GM18505 (cell line): ENCODE data around the gene RAB8A.

Experiments used
- ATAC-seq: cut with Tn5 transposase; IDR thresholded peaks from one replicate; pipeline ENCODE4 v1.9.1; 2021; ENCODE audit not compliant: unreplicated experiment
- POLR2A ChIP-seq: IDR thresholded peaks from 4 replicates; pipeline ENCODE4 v1.6.1; 2011; ENCODE audit warnings: borderline replicate concordance; ENCODE audit not compliant: insufficient read depth, insufficient read length; ENCODE audit errors: extremely low read depth

RAB8A gene

DNA sequence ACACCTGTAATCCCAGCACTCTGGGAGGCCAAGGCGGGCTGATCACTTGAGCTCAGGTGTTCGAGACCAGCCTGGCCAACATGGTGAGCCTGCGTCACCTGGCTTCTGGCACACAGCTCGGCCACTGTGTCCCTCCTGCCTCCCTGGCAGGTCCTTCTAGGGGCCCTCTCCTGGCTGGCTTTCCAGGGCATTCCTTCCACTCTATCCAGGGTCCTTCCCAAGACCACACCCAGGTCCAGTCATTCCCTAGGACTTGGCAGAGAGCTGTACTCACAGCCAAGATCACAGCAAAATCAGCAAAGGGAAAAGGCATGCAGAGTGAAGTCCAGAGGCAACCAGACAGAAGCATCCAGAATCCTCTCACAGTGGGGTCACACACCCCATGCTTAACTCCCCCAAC is 22.1 kb downstream of the RAB8A start:
- no peak for TF ChIP-seq POLR2A
- no peak for ATAC-seq

DNA sequence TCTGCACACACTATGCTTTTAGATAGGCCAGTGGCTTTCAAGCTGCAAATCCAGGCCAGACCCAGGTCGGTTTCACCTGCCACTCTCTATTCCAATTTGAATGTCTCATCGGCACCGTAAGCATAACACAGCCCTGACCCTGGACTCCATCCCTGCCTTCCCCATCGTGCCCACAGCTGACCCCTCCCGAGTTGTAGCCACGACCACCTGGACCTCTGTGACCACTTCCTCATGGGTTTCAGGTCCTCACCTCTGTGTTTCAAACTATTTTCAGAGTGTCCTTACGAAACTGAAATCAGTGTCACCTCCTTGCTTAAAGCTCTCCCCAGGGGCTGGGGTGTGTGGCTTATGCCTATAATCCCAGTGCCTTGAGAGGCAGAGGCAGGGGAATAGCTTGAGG is 22.8 kb downstream of the RAB8A start:
- no peak for ATAC-seq
- no peak for TF ChIP-seq POLR2A

DNA sequence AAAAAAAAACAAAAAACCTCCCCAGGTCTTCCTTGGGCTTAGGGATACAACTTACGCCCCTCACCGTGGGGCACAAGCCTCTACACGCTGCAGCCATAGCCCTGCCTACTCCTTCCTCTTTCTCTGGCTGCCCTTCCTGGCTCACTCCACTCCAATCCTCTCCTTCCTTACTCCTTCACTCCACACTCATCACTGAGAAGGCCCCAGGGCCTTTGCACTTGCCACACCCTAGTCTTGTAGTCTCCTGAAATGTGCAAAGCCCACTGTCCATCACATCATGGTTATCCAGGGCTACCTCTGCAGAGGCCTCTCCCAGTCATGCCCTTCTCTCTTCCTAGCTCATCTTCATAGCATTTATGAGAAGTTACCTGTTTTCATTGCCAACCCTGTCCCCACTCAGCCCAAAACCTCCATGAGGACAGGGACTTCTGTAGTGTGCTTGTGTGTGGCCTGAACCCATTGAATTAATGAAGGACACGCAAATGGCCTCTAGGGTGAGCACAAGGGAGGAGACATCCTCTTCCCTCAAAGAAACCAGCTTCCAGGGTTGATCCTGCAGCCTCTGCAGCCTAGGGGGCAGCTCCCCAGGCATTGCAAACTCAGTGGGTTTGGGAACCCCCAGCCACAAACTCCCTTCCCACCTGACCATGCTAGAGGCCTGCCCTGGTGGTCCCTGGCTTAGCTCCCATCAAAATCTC is 23.9 kb downstream of the RAB8A start:
- no peak for ATAC-seq
- TF ChIP-seq POLR2A = no peak

DNA sequence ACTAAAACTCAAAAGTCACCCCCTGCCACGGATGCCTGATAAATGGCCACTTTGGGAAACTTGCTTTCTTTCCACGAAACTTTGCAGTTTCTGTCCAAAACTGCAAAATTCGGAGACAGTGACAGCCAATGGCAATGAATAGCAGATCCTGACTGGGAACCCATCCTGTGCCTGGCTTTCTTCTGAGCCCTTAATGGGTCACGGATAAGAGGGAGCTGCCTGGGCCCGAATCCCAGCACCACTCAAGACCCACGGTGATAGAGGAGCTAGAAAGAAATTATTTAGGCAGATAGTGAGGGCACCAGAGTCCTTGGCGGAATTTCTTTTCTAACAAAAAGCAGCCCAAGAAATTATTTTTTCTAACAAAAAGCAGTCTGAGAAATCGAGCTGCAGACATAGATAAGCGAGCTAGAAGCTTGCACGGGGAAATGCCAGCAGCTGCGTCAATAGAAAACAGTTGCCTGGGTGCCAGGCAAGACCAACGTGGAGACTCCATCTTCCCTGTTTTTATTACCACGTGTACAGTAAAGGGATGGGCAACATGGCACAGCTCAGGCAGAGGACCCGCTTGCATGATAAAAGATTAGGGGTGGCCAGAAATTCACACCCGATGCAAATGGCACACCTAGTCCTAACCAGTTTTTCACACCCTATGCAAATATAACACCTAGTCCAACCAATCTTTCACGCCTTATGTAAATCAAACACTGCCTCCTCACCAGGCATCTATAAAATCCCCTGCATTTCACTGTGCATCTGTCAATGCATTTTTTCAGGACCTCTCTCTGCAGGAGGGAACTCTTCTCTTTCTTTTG is 24.7 kb downstream of the RAB8A start:
- no peak for TF ChIP-seq POLR2A
- ATAC-seq = no peak

DNA sequence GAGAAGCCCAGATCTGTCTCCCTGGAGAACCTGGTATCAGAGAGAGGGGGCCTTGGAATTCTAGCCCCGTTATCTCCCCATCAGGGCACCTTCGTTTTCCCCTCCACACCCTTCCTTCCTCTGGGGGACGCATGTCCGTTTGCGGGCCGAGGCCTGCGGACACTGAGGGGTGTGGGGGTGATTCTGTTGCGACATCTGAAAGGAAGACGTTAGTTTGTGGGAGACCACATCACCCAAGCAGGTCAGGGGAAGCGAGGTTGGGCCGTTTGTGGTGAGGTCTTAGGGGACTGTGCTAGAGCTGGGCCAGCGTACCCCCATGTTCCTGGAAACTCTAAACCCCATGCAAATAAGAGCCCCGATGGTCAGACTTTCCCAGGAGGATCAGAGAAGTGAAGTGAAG is 28.1 kb downstream of the RAB8A start:
- no peak for ATAC-seq
- no peak for TF ChIP-seq POLR2A

DNA sequence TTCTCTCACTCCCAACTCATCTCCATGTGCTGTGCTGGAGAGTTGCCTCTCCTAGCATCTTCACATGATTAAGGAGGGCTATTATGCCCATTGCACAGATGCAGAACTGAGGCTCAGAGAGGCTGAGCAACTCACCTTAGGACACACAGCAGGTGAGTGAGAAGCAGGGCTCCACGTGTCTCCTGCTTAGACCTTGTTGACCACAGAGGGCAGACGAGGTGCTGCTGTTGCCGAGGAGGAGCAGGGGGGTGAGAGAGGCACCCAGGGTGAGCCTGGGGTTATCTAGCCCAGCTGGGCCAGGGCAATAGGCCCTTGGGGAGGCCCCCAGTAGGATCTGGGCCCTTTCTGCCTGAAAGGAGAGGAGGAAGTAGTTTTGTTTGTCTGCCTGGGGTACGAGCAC is 29.4 kb downstream of the RAB8A start:
- ATAC-seq = no peak
- TF ChIP-seq POLR2A = peak; percentile 14

DNA sequence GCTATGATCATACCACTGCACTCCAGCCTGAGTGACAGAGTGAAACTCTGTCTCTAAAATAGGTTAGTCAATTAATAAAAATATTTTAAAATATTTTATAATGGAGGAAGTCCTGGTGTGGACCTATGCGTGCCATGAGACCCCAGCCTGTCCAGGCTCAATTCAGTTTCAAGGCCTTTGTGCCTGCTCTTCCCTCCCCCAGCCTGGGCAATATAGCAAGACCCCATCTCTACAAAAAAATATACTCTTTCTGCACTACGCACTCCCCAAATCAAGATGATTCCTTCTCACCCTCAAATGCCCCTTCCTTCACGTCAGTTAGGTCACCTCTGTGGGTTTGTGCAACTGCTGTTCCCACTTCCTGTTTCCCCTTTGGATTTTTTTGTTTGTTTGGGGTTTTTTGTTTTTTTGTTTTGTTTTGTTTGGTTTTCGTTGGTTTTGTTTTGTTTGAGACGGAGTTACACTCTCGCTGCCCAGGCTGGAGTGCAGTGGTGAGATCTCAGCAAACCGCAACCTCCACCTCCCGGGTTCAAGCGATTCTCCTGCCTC is 30.4 kb downstream of the RAB8A start:
- ATAC-seq = no peak
- no peak for TF ChIP-seq POLR2A

DNA sequence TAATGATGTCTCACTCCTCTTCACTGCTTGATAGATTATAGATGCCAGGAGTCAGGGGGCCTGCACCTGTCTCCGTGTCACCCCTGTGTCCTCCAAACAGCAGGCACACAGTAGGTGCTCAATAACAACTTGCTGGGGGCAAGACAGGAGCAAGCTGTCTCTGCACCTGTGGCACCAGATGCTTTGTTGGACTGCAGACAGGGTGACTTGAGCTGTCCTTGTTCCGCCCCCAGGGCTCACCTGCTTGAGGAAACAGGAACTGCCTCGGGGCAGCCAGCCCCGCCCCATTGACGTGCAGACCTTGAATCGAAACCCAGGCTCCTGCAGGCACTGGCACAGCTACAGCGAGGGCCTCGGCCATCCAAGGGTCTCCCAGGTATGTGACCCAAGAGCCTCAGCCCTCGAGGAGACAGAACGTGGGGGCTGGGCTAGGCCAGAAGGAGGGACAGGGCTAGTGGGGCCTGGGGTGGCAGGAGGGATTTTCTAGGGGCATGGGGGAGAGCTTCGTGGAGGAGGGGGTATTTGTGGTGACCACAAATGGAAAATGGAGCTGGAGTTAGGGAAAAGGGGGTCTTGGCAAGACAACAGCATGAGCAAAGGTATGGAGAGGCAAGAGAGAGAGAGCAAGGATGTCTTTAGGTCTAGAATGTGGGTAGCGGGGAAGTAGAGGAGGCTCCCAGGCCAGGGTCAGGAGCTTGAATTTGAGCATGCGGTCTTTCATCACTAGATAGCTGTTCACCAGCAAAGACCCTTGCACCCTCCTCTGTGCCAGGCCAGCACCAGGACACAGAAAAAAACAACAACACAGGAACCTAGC is 31.9 kb downstream of the RAB8A start, which contains the start of gene HSH2D:
Gene HSH2D, plus strand, starts transcription at position 287 of the 817 bp plus-strand sequence. CDS start 5,066 bp downstream, outside the sequence.
- peak; percentile 90 for TF ChIP-seq POLR2A
- peak; percentile 64 for ATAC-seq

DNA sequence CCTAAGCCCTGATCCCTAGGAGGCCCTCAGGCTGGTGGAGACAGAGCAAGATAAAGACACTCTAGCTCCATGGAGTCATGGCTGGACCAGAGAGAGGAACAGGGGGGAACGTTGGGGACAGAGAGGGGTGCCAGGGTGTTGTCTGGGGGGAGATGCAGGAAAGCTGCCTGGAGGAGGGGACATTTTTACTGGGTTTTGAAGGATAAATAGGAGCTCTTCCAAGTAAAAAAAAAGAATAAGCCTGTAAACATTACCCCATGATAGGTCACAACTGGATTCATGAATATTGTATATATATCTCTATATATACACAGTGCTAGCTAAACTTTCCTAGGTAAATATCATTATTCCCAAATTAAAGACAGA is 32.5 kb downstream of the RAB8A start:
- no peak for ATAC-seq
- TF ChIP-seq POLR2A = no peak

DNA sequence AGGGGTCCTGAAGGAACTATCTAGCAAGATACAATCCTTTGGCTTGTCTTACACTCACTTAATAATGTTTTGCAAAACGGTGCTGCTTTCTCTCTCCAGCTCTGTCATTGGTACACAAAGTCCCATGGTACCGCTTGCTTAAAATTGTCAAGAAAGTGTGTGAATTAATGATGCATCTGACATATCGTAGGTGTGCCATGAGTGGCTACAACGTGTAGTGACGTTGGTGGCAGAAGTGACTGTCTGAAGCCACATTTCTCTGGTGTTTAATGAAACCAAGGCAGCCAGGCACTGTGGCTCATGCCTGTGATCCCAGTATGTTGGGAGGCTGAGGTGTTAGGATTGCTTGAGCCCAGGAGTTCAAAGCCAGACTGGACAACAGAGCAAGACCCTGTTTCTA is 34.4 kb downstream of the RAB8A start:
- no peak for TF ChIP-seq POLR2A
- no peak for ATAC-seq

DNA sequence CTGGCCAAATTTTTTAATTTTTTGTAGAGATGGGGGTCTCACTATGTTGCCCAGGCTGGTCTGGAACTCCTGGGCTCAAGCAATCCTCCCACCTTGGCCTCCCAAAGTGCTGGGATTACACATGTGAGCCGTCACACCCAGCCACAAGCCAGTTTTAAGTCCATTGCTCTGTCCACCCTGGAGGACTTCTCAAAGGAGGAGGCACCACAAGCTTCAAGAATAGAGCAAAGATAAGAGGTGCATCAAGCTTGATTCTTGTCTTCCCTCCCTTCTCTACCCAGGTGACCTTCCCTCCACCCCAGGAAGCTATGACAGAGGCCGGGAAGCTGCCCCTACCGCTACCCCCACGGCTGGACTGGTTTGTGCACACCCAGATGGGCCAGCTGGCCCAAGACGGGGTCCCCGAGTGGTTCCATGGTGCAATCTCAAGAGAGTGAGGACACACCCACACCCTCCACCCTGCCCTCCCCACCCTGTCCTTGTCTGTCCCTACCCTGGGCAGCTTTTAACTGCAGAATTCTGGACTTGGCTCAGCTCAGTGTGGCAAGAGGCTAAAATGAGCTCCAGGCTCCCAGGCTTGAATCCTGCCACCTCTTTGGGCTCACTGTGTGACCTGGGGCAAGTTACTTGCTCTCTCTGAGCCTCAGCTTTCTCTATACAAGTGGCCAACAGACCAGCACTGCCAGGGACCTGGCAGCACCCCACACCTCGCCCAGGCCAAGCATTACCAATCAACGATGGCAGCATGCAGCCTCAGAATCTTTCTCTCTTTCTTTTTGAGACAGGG is 36.9 kb downstream of the RAB8A start:
- ATAC-seq = no peak
- TF ChIP-seq POLR2A = no peak

DNA sequence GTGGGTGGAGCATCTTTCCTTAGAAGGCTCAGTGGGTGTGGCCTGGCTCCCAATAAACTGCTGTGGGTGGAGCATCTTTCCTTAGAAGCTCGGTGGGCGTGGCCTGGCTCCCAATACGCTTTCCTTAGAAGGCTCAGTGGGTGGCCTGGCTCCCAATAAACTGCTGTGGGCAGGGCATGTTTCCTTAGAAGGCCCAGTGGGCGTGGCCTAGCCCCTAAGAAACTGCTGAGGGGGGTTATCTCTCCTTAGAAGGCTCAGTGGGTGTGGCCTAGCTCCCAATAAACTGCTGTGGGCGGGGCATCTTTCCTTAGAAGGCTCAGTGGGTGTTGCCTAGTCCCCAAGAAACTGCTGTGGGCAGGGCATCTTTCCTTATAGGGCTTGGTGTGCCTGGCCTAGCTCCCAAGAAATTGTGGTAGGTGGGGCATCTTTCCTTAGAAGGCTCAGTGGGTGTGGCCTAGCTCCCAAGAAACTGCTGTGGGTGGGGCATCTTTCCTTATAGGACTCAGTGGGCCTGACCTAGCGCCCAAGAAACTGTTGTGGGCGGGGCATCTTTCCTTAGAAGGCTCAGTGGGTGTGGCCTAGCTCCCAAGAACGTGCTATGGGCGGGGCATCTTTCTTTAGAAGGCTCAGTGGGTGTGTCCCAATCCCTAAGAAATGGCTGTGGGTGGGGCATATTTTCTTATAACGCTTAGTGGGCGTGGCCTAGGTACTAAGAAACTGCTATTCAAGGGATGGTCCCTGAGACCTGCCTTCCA is 42.1 kb downstream of the RAB8A start:
- TF ChIP-seq POLR2A = peak; percentile 10
- ATAC-seq = no peak
